Sciatic nerve (tissue), 2 donors: ENCODE measurements around the gene DAND5. TPM values are rescaled to one million over a fixed set of nuclear protein-coding genes. Genes with fewer than 3 reads are reported as not detected.

Experiments
- ATAC-seq: fragments of 200-7000 bp; cut with Tn5 transposase; one replicate; pipeline ENCODE4 v1.9.1; 2020; ENCODE audit warnings: mild to moderate bottlenecking, moderate library complexity
- DNase-seq: peaks from one replicate; pipeline ENCODE4 v3.0.0-alpha.2; 2020; ENCODE audit warnings: low spot score
- intact Hi-C: fragments of 100-400 bp; cut with DNase I; formaldehyde crosslinking; loops from one replicate; pipeline ENCODE4 v1.14.2; 2022
- total RNA-seq: library from RNA; stranded (reverse); fragmentation: NEBNext Ultra II Directional; extraction: Animal tissue kit (Norgen Biotek cat#: 25700); gene quantifications from one replicate; pipeline ENCODE4 v1.2.1, GENCODE V29; 2021
- donor health status: DM: no; HTN: no; CAD: no.
- donor health status: DM: no; HTN: no; CAD: no.

DAND5 gene
- total RNA-seq, 1 donor from 2014 or later: not detected

DNA sequence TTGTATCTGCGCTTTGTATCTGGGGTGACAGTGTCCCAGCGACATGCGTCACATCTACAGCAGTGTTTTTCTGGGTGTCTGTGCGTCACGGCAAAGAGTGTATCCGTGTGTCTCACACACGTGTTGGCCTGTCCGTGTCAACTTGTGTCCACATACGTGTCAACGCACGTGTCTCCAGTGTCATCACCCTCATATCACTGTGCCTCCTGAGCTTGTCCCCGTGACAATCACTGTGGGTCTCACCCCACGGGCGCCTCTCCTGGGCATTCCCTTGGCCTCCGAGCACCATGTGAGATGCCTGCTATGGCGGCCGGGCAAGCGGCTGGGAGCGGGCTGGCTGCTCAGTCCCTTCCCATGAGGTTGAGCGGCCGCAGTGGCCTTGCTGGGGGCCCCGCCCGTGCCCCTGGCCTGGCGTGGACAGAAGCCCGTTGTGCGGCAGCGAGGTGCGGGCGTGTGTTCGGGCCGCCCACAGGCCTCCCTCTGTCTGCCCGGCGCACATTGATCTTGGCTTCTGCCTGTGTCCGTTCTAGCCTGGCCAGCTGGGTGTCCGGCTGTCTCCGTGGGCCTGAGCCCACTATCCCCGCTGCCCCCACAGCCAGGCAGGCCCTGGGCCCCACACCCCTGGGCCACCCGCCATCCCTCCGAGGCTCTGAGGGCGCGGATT is 32.3 kb downstream of the DAND5 start:
- intact Hi-C loops: no loop called here
- peak; percentile 58 for ATAC-seq
- peak; percentile 66 for DNase-seq

DNA sequence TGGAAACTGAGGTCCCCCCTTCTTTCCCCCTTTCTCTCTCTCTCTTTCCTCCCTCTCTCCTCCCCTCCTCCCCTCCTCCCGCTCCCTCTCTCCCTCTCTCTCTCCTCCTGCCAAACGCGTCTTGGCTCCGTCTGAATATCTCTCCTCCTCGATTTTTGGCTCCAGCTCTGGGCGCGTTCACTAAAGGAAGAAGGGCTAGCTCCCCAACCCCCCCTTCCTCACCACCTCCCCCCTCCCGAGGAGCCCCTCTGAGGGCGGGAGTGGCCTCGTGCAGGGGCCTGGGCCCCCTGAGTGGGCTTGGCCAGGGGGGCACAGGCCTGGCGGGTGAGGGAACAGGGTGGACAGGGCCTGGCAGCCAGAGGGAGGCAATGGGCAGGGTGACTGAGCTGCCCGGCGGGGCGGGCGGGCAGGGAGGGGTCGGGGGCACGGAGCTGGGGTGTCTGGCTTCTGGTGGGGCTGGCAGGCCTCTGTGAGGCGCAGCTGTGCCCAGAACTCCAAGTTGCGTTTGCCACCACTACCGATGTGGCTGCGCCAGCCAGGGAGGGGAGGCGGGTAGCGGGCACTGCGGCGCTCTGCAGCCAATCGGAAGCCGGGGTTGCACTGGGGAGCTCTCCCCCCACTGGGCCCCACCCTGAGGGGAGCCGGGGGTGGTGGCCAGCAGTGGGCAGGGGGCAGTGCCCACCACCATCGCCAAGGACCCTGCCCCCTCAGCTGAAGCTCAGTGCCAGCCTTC is 33.0 kb downstream of the DAND5 start:
- DNase-seq: peak; percentile 88
- intact Hi-C loops: no loop called here
- ATAC-seq: peak; percentile 80

DNA sequence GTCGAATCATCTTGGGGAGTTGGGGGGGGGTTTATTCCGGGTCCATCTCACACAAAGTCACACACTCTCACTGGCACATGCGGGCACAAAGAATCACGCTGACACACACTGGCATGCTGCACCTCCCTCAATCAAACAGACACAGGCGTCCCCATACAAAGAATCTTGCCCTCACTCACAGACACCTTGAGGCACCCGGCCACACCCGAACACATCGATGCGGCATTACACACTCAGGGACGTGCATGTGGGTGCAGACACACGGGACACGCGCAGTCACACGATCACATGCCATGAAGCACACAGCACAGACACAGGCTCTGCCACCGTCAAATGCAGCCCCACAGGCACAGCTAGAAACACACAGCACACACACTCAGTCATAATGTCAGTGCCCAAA is 33.7 kb downstream of the DAND5 start:
- intact Hi-C loops: no loop called here
- ATAC-seq: no peak
- no peak for DNase-seq

DNA sequence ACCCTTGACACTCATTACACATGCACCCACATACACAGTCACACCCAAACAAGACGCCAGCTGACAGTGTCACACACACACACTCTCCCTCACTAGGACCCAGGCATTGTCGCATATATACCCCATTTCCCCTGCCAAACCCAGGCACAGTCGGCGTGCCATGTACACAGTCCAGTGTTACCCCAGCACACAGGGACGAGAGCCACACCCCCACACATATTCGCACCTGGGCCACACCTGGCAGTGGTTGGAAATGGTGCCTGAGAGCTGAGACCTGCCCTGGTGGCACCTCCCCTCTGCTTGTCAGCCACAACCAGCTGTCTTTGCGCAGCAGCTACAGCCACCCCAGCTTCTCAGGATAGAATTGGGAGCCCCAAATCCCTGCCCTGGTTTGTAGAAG is 34.9 kb downstream of the DAND5 start:
- intact Hi-C loops: no loop called here
- no peak for ATAC-seq

DNA sequence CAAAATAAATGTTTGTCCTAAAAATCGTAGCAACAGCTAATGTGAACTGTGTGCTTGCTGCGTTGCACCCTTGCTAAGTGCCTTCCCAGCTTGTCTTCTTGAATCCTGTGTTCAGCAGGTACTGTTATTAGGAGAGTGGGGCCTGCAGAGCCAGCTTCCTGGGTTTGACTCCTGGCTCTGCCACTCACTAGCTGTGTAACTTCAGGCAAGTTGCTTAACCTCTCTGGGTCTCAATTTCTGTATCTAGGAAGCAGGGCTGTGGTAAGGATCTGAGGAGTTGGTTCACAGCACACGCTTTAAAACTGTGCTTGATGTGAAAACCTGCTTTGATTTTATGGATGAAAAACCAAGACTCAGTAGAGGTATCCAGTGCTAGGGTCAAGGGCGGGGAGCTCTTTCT is 35.9 kb downstream of the DAND5 start:
- intact Hi-C loops: no loop called here
- DNase-seq: no peak
- ATAC-seq: no peak

More for the DNA sequence above, 34.9 kb downstream of the DAND5 start:
- no peak for DNase-seq

DNA sequence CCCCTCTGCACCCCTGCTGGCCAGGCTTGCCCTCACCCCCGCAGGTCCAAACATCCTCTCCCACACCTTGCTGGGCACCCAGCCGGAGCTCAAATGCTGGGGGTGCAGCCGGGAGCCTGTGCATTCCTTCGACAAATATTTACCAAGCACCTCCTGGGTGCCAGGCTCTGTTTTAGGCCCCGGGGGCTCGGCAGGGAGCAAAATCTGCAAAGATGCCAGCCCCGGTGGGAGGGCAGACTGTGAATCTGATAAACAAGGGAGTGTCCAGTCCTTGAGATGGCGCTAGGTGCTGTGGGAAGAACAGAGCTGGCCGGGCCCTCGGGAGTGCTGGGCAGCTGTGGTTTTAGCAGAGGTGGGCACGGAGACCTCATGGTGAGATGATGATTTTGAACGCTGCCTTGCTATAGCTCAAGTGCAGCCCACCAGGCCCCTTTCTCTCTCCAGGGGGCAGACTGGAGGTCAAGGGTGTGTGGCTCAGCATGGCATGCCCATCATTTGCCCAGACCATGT is 36.5 kb downstream of the DAND5 start:
- intact Hi-C loops: no loop called here
- ATAC-seq: no peak

DNA sequence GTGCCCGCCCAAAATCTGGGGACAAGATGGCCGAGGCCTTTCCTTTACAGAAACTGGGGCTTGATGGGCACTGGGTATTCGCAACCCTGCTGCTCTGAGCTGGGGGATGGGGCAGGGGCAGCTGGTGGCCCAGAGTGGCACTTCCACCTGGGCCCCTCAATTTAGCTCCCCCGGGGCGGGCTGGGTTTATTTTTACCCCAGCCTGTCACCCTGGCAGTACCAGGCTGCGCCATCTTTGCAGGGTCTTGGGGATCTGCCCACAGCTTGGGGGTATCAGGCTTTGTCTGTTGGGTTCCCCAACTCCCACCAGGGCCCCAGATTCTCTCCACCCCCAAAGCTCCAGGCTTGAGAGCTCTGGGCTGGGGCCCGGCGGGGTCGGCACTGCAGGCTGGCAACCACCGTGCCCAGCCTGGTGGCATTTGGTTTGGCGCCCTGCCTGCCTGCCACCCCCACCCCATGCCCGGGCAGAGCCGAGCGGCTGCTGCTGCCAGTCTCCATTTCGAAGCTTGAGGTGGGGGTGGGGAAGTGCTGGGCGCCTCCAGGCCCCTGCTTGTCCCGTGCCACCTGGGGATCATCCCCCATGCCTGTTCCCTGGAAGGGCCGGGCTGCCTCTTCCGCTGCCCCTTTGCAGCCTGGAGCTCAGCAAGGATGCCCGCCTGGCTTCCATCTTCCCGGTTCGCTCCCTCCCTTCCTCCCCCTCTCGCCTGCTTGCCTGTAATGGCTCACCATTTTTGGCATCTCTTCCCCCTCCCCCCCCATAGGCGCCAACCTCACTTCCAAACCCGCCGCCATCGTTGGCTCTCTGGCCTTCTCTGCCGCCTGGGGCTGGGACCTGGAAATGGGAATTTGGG is 37.3 kb downstream of the DAND5 start:
- intact Hi-C loops: no loop called here
- ATAC-seq: no peak
- no peak for DNase-seq

More for the DNA sequence above, 36.5 kb downstream of the DAND5 start:
- DNase-seq: no peak

DNA sequence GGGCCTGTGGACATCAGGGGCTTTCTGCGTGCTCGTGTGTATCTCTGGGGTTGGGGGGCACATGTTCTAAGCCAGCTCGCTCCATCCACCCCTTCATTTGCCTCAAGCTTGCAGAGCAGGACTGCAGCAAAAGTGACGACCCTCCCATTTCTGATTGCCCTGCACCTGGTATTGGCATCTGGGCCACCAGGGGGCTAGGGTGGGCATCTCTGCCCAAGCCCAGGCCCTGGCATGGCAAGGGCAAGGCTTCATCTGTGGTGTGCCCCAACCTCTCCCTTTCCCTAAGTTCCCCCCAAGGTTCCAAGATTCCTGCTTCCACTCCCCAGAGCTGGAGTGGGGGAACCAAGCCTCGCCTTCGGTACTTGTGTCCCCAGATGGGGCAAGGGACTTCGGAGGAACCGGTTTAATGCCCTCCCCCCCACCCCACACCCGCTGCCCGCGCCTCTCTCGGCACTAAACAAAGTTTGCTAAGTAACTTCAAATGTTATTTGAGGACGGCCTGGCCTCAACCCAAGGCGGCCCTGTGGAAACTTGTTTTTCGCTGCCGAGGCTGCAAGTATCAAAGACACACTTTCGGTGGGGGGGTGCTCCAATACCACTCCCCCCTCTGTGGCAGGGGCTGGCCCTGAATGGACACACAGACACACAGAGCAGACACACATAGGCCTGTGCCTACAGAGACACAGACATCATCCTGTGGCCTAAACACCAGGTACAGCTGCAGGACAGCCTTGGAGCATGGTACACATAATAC is 38.1 kb downstream of the DAND5 start:
- ATAC-seq (peak; percentile 12), DNase-seq (no peak)
- intact Hi-C loops: no loop called here

DNA sequence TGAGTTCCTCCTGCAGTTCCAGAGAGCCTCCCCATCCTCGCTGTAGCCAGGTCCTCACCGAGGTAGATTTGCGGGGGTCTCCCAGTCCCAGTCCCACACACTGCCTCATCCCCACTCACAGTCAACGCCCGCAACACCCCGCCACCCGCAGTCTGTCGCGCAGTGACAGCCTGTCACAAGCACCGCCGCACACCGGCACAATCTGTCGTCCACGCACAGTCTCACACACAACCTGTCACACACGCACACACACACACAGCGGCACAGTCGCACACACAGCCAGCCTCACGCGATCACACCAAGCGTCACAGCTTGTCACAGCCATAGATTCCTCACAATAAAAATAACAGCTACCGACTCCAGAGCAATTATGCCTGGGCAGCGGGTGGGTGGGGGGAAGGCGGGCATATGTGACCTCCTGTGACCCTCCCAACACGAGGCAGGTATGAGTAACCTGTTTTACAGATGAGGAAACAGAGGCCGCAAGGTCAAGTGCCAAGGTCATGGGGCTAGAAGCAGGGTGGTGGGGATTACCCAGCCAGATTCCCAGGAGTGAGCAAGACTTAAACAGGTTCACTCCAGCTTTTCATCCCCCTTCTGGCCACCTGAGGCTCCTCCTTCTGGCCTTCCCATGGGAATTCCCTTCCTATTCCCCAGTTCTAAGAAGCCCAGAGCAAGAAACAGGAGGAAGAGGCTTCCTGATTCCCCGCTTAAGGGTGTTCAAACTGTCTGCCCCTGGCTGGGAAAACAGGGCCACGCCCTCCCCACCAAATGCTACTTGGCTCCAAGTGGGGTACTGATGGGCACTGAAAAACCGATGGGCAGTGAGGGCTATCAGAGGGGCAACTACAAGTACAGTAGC is 39.8 kb downstream of the DAND5 start:
- intact Hi-C loops: no loop called here

DNA sequence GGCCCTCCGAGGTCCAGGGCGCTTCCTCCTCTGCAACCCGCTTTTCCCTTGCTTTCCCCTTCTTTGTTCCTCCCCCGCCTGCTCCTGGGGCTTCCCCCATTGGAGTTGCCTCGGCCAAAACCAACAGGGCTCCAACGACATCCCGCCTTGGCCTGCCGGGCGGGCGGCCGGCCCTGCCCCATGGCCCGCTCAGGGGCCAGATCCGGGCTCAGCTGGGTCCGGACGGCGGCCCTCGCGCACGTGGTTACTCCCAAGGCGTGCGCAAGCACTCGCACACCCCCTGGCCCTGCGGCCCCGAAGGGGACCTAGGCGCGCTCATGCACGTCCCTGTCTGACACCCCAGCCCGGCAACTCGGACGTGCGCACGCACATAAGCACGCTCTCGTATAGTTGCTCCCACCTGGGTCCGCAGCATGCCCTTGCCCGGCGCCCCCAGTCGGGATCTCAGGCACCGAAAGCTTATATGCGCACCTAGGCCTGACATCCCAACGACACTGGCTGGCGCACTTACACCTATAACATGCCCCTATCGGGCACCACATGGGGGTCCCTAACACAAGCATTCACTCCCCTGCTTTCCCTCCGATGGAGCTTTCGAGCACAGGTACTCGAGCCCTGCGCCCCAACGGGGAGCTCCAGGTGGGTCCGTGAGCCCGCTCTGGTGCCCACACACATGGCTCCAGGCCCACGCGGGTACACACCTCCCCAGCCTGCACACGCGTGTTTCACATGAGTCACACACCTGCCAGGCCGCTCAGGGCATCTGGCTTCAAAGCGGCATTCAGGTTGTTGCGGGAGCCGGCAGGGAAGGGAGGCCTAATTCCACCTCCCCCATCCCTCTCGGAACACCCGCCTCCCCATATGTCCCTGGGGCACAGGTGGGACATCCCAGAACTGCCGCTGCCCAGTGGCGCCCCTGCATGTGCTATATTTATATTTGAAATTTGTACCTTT is 40.9 kb downstream of the DAND5 start:
- no peak for DNase-seq
- ATAC-seq: peak; percentile 68
- intact Hi-C loops: no loop called here

More for the DNA sequence above, 39.8 kb downstream of the DAND5 start:
- ATAC-seq (no peak), DNase-seq (no peak)

DNA sequence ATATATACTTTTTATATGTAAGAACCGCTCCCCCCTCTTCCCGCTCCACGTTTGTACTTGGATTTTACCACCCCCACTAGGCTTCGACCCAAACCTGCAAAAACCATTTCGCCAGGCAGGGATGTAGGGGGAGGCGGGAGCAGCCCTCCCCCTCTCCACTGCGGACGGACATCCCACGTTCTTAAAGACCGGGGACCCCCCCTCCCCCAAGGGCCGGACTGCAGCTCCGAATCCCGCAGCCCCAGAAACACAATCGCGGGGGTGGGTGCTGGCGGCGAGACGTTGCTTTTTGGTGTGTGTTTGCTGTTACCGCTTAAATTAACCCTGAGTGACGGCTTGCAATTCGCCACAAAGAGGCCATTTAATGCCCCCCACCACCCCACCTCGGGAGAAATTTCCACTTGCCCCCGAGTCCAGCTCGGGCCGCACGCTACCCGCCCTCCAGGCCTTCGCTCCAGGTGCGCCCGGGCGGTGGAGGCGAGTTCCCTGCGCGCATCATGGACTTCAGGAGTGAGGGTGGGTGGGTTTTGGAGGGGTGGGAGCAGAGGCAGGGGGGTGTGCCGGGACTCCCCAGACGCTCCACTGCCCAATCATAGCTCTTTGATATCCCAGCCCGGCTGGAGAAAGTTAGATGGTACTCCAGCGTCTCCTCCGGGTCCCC is 41.7 kb downstream of the DAND5 start:
- intact Hi-C loops: no loop called here
- no peak for ATAC-seq
- DNase-seq: no peak

DNA sequence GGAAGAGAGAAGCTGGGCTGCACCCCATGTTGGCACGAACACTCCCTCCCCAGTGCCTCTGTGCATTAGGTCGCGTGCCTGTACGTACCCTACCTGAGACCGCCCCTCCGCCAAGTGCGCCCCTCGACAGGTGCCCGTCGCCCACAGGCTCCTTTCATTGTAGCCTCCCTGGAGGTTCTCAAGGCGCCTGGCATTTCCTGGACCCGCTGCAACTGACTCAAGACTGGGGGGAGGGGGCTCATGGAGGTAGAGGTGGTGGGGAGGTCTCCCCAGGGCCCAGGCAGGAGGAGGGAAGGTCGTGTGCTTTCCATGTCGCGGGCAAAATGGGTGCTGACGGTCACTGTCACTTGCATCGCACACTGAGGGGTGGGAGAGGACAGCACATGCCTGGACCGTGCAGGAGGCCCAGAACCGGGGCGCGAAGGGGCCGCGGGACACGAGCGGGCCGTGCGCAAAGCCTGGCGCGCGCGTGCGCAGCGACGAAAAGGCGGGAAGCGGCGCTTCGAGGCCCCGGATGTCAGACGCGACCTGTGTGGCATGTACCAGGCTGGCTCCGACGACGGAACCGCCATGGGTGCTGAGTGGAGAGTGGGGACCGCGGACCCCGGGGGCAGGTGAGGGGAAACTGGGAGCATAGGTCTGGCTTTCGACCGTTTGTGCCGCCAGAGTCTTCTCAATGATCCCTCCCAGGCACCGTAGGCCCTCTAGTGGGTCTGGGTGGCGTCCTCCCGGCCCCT is 42.4 kb downstream of the DAND5 start:
- ATAC-seq (no peak), DNase-seq (no peak)
- intact Hi-C loops: no loop called here

DNA sequence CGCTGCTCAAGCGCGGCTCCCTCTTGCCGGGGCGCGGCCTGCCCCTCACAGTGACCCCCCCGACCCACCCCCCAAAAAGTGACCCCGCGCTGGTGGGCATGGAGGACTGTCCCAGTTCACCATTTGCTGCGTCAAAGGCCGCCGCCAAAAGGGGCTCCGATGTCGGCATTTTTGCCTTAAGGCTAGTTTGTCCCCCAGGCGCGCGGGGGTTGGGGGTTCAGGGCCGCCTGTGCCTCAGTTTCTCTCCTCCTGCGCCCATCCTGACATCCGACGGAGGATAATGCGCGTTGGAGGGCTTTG is 43.0 kb downstream of the DAND5 start:
- intact Hi-C loops: no loop called here
- no peak for ATAC-seq
- no peak for DNase-seq

DNA sequence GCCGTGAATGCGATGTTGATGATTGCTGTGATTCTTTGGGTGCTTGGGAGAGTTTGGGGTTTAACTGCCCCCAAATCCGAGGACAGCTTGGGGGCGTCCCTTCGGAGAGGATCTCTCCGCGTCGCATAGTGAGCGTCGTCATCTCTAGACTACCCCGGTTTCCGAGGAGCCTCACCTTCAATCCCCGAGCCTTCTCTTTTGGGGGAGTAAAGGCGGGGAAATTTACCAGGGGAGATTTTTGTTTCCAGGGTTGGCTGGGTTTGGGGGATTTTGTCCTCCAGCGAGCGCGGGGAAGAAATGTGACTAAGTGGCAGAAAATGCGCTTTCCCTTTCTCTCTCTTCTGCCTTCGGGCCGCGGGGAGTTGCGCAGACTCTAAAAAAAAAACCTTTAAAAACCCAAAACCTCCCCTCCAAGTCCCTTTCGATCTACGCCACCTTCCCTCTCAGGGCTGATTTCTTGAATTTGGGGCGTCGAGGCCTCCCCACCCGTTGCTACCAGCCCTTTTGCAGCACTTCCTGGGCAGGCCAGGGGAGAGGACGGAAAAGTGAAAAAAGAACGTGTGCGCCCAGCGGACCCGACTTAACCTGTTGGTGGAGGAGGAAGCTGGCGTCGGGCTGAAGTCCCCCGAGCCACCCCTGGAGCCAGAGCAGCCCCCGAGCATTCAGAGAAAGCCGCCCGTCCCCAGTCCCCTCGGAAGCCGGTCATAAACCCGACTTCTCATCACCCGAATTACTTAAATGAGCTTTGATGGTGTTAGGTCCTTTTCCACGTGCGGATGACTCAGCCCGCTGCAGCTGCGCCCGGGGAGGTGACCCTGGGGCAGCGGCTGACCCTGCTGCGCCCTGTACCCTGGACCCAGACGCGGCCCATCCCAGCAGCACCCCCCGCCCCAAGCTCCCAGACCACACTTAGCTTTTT is 43.6 kb downstream of the DAND5 start:
- DNase-seq (peak; percentile 82), ATAC-seq (peak; percentile 84)
- intact Hi-C loops: no loop called here

DNA sequence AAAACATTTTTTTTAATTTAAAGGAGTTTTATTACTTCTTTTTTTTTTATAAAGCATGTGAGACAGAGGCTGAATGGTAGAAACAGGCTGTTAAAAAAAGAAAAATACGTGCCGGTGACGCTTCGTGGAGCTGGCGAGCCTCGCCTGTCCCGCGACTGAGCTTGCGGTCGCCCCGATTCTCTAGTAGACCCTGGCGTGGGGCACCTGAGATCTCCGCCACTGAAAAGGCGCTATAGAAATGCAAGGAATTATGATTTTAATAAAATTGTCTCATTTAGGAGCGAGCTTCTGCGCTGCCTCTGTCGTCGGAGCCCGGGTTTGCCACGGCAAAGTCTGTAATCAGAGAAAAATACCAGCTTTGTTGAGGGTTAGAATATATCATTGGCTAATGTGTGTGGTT is 44.3 kb downstream of the DAND5 start:
- intact Hi-C loops: no loop called here

More for the DNA sequence above, 44.3 kb downstream of the DAND5 start:
- no peak for DNase-seq
- no peak for ATAC-seq
